Testis (tissue), 3 donors: ENCODE measurements around the gene TRPM2. TPM values are rescaled to one million over a fixed set of nuclear protein-coding genes. Genes with fewer than 3 reads are reported as not detected.

Experiments
- DNase-seq: peaks from one replicate; pipeline ENCODE4 v3.0.0-alpha.2; 2019
- H3K27ac ChIP-seq, 2 donors: fragments of 200-600 bp; sonication (generic); one replicate each; pipeline ENCODE4 v1.5.1; 2019
- H3K27me3 ChIP-seq: fragments of 200-600 bp; sonication (generic); one replicate; pipeline ENCODE4 v1.5.1; 2019
- H3K36me3 ChIP-seq: fragments of 200-600 bp; sonication (generic); one replicate; pipeline ENCODE4 v1.5.1; 2017; ENCODE audit warnings: low read depth; ENCODE audit errors: missing control alignments
- H3K4me1 ChIP-seq: fragments of 200-600 bp; sonication (generic); one replicate; pipeline ENCODE4 v1.5.1; 2019
- H3K4me3 ChIP-seq, 2 donors: fragments of 200-600 bp; sonication (generic); one replicate each; pipeline ENCODE4 v1.5.1; 2017 to 2019
- H3K9me3 ChIP-seq: fragments of 200-600 bp; sonication (generic); one replicate; pipeline ENCODE4 v1.5.1; 2017
- CTCF ChIP-seq, 3 experiments: fragments of 450-650 bp in 2 of 3; fragments of 200-600 bp in 1 of 3; sonication (generic) in 1 of 3; IDR thresholded peaks; one replicate each; pipeline ENCODE4 v1.5.1; 2016 to 2019; ENCODE audit warnings: antibody characterized with exemption in 3 of 3, mild to moderate bottlenecking in 2 of 3, moderate library complexity in 1 of 3
- POLR2A ChIP-seq: fragments of 450-650 bp; IDR thresholded peaks from one replicate; pipeline ENCODE4 v1.6.1; 2017; ENCODE audit warnings: antibody characterized with exemption, mild to moderate bottlenecking, moderate library complexity
- WGBS, 2 donors: methylation state at CpG; one replicate each; pipeline ENCODE4 v1.1.5; 2018; 5-methylcytosine and 5-hydroxymethylcytosine counted together
- intact Hi-C: fragments of 100-400 bp; cut with DNase I; formaldehyde crosslinking; loops from one replicate; pipeline ENCODE4 v1.15.1; 2023; ENCODE audit warnings: low total_unique reads
- polyA plus RNA-seq: library from polyadenylated mRNA; stranded (reverse); fragments of 350-450 nt; fragmentation: Illumina TruSeq; extraction: RNeasy Lipid Tissue Mini Kit (QIAGEN cat#74804); gene quantifications from one replicate; pipeline ENCODE4 v1.2.3, GENCODE V29; 2014; ENCODE audit warnings: low read depth, low replicate concordance; ENCODE audit not compliant: insufficient read depth
- total RNA-seq, 2 donors: library from RNA; depleted of rRNA; stranded (reverse); fragments of >200 nt; gene quantifications; one replicate each; pipeline ENCODE4 v1.2.3, GENCODE V29; 2016

The TRPM2 gene
- total and polyA plus RNA-seq, 3 donors from 2014 or later, result 3.0 to 4.9 (median 3.9) TPM

- TF ChIP-seq CTCF (IDR thresholded peaks at IDR 0.05) (no peak), POLR2A (no peak)
- no peaks in the 10 kb centered on the region for H3K9me3 ChIP-seq
- intact Hi-C loops, result no loop called here
- no peaks in the 10 kb centered on the region for H3K36me3 ChIP-seq
- H3K27ac ChIP-seq, result no peak overlapping the region
- DNase-seq, result no peak
- H3K4me3 ChIP-seq, result no peak overlapping the region
- H3K27me3 ChIP-seq, result no peaks in the 10 kb centered on the region
- WGBS, 2 donors, result 80 to 87% methylated on average over 4 to 14 of the region's 14 CpGs
- peaks cover 4% of the 10 kb centered on the region for H3K4me1 ChIP-seq
Observed at GRCh38 chr21:44459712-44460440, 106.5 kb downstream of the TRPM2 start.

- Histone ChIP-seq H3K27me3 (no peaks in the 10 kb centered on the region), H3K4me3 (no peak overlapping the region), H3K9me3 (no peaks in the 10 kb centered on the region), H3K36me3 (no peaks in the 10 kb centered on the region), H3K27ac (no peak overlapping the region), H3K4me1 (peaks cover 4% of the 10 kb centered on the region)
- intact Hi-C loops, result no loop called here
- 94 to 100% methylated on average over 6 to 8 of the region's 8 CpGs for WGBS, 2 donors
- DNase-seq, result no peak
- TF ChIP-seq POLR2A (no peak), CTCF (IDR thresholded peaks at IDR 0.05) (no peak)
Observed at GRCh38 chr21:44460441-44460755, 107.0 kb downstream of the TRPM2 start.

- peaks cover 2% of the 10 kb centered on the region for H3K4me1 ChIP-seq
- WGBS, 2 donors, result 99 to 100% methylated on average over 1 to 8 of the region's 8 CpGs
- H3K36me3 ChIP-seq, result no peaks in the 10 kb centered on the region
- intact Hi-C loops, result no loop called here
- DNase-seq, result no peak
- no peaks in the 10 kb centered on the region for H3K27me3 ChIP-seq
- H3K4me3 ChIP-seq, result no peak overlapping the region
- no peak overlapping the region for H3K27ac ChIP-seq
- TF ChIP-seq POLR2A (no peak), CTCF (IDR thresholded peaks at IDR 0.05) (no peak)
- no peaks in the 10 kb centered on the region for H3K9me3 ChIP-seq
Observed at GRCh38 chr21:44461005-44461404, 107.6 kb downstream of the TRPM2 start.

- H3K36me3 ChIP-seq, result no peaks in the 10 kb centered on the region
- H3K4me3 ChIP-seq, result no peak overlapping the region
- 78 to 87% methylated on average over 10 of the region's 15 CpGs for WGBS, 2 donors
- intact Hi-C loops, result no loop called here
- no peaks in the 10 kb centered on the region for H3K9me3 ChIP-seq
- no peaks in the 10 kb centered on the region for H3K4me1 ChIP-seq
- peak; percentile 22 for DNase-seq
- TF ChIP-seq POLR2A, result no peak
- TF ChIP-seq CTCF (IDR thresholded peaks at IDR 0.05), result peak; percentile 9 to 22 (median 16)
- H3K27ac ChIP-seq, result no peak overlapping the region
- no peaks in the 10 kb centered on the region for H3K27me3 ChIP-seq
Observed at GRCh38 chr21:44461464-44462001, 108.1 kb downstream of the TRPM2 start.
